PC-9 (cell line): Measurements from ENCODE around the gene METAP2.

ENCODE experiments used
- CTCF ChIP-seq: fragments of 200-600 bp; sonication (generic); conservative IDR thresholded peaks from 2 replicates; pipeline ENCODE4 v1.6.1; 2017; ENCODE audit warnings: mixed run types, antibody characterized with exemption, mild to moderate bottlenecking, moderate library complexity
- EZH2 ChIP-seq: fragments of 200-600 bp; sonication (generic); IDR thresholded peaks from 2 replicates; pipeline ENCODE4 v1.8.0; 2017; ENCODE audit warnings: antibody characterized with exemption, low read depth

GRCh38 chr12:95473231-95473883 is 595 bp upstream of the METAP2 start:
- TF ChIP-seq CTCF, result no peak
- no peak for TF ChIP-seq EZH2
